OCI-LY3 (cell line): ENCODE results near the gene DGCR6L.

Experiments used
- H2AFZ ChIP-seq: fragments of 200-600, 300-600 bp; shearing (Covaris generic); 2 replicates; pipeline ENCODE4 v1.6.0; 2014; ENCODE audit warnings: antibody characterized with exemption, low read depth, low read length
- H3K27ac ChIP-seq: fragments of 200-600, 300-600 bp; sonication (generic); 2 replicates; pipeline ENCODE4 v1.5.1; 2014; ENCODE audit warnings: mild to moderate bottlenecking, low read length, moderate library complexity, mixed read lengths
- H3K27me3 ChIP-seq: fragments of 200-600, 300-600 bp; sonication (generic); 2 replicates; pipeline ENCODE4 v1.6.1; 2014; ENCODE audit warnings: low read depth, low read length, mixed read lengths
- H3K36me3 ChIP-seq: fragments of 200-600, 300-600 bp; sonication (generic); replicated peaks from 2 replicates; pipeline ENCODE3; 2014; ENCODE audit warnings: low read depth, low read length, mixed read lengths
- H3K4me1 ChIP-seq: fragments of 300-600, 200-600 bp; sonication (generic); 2 replicates; pipeline ENCODE4 v1.6.1; 2014; ENCODE audit warnings: low read length, mixed read lengths
- H3K4me2 ChIP-seq: fragments of 200-600, 300-600 bp; sonication (generic); 2 replicates; pipeline ENCODE4 v1.6.1; 2014; ENCODE audit warnings: low read length, mixed read lengths
- H3K4me3 ChIP-seq: fragments of 300-600, 200-600 bp; sonication (generic); 2 replicates; pipeline ENCODE4 v1.5.1; 2014; ENCODE audit warnings: antibody characterized with exemption, mild to moderate bottlenecking, low read length, moderate library complexity
- H3K79me2 ChIP-seq: fragments of 300-600, 200-600 bp; shearing (Covaris generic); 2 replicates; pipeline ENCODE4 v1.6.1; 2014; ENCODE audit warnings: mild to moderate bottlenecking, low read length, mixed read lengths
- H3K9ac ChIP-seq: fragments of 300-600, 200-600 bp; shearing (Covaris generic); 2 replicates; pipeline ENCODE4 v1.6.0; 2014; ENCODE audit warnings: mild to moderate bottlenecking, low read length, moderate library complexity
- H3K9me3 ChIP-seq: fragments of 200-600, 300-600 bp; shearing (Covaris generic); 2 replicates; pipeline ENCODE4 v1.6.1; 2014; ENCODE audit warnings: low read length, mixed read lengths; ENCODE audit not compliant: insufficient read depth
- H4K20me1 ChIP-seq: fragments of 200-600, 300-600 bp; sonication (generic); 2 replicates; pipeline ENCODE4 v1.6.1; 2016; ENCODE audit warnings: low read length, mixed read lengths; ENCODE audit not compliant: insufficient read depth
- EZH2phosphoT487 ChIP-seq: fragments of 200-600 bp; shearing (Covaris generic); IDR thresholded peaks from 2 replicates; pipeline ENCODE4 v1.6.1; 2018; ENCODE audit warnings: antibody characterized with exemption, mixed run types, low read depth
- TF ChIP-seq, protein P1 (sequence below): fragments of 200-600, 300-600 bp; sonication (generic); IDR thresholded peaks from 2 replicates; pipeline ENCODE4 v1.5.1; 2014; ENCODE audit warnings: antibody characterized with exemption, low read length, low read depth

The DGCR6L gene

DNA sequence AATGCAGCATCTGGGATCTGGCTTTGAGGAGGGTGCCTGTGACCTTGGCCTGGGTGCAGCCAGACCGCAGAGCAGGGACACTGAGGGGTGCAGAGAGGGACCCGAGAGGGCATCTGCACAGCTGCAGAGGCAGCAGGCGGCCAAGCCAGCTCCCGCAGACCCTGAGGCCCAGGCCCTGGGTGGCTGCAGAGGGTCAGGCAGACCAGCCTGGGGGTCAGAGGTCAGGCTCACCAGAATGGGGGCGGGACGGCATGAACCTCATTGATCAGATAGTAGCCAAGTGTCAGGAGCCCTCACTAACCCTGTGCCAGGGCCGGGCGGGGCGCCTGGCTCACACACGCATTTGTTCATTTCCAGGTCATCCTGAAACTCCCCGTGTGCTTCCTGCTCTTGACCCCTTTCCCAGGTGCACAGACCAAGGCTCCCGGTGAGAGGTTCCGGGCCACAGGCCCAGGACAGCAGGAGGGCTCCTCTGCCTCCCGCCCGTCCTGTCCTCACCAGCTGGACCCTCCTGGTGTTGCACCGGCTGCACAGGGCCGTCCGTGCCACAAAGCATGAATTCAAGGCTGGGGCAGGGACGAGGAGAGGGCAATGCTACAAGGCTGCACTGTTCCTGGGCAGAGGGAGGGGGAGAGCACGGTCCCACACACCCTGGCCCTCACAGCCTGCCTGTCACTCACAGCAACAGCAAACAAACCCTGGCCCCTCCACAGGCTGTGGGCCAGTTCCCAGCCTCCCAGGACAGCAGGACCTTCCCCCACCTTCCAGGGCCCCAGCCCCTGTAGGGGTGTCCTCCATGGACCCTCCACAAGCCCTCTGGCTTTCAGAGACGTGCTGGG lies 55.0 kb downstream of the DGCR6L start:
- H3K4me1 ChIP-seq = no peaks in the 10 kb centered on the region
- no peak for TF ChIP-seq EZH2phosphoT487
- TF ChIP-seq, protein P1, sequence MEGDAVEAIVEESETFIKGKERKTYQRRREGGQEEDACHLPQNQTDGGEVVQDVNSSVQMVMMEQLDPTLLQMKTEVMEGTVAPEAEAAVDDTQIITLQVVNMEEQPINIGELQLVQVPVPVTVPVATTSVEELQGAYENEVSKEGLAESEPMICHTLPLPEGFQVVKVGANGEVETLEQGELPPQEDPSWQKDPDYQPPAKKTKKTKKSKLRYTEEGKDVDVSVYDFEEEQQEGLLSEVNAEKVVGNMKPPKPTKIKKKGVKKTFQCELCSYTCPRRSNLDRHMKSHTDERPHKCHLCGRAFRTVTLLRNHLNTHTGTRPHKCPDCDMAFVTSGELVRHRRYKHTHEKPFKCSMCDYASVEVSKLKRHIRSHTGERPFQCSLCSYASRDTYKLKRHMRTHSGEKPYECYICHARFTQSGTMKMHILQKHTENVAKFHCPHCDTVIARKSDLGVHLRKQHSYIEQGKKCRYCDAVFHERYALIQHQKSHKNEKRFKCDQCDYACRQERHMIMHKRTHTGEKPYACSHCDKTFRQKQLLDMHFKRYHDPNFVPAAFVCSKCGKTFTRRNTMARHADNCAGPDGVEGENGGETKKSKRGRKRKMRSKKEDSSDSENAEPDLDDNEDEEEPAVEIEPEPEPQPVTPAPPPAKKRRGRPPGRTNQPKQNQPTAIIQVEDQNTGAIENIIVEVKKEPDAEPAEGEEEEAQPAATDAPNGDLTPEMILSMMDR = no peak
- no peaks in the 10 kb centered on the region for H3K79me2 ChIP-seq
- no peaks in the 10 kb centered on the region; the same call in 1 of the 2 replicates for H3K27me3 ChIP-seq
- no peak overlapping the region for H3K4me2 ChIP-seq
- H3K9me3 ChIP-seq = no peaks in the 10 kb centered on the region
- no peaks in the 10 kb centered on the region for H3K36me3 ChIP-seq
- no peak overlapping the region for H3K4me3 ChIP-seq
- H4K20me1 ChIP-seq = no peaks in the 10 kb centered on the region
- H3K27ac ChIP-seq = no peak overlapping the region
- no peak overlapping the region for H2AFZ ChIP-seq
- H3K9ac ChIP-seq = no peak overlapping the region
